ENCODE results near the gene POU6F2.

The POU6F2 gene

DNA sequence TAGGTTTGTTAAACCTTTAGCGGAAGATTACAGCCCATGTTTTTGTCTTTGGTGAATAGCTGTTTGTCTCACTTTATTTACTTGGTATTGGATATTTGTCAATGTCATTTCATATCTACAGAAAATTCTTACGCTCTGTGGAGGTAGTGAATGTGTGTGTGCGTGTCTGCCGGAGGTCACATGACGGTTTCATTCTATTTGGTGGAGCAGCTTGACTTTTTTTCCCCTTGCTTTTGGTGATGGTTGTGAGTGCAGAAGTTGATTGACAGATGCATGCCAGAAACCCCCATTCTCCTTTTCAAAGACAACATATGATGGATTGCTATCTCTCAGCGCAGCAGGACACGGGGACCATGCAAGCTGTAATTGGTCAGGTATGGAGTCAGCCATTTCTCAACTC, at the start of gene POU6F2:
Gene POU6F2 (plus strand): TSS at position 225 of the 400 bp plus-strand sequence. CDS start 45 bp downstream, at position 270.
- in situ Hi-C loops (cut with HindIII; ENCODE audit: low sequenced_read_pairs), result no loop called here

- in situ Hi-C loops (cut with HindIII; ENCODE audit: low sequenced_read_pairs), result loop anchor here (25.0 kb wide), 1 partner anchor 534 kb away; no protein-coding TSS in a partner anchor
Observed at GRCh38 chr7:38928506-38928905, 49.2 kb upstream of the POU6F2 start.

DNA sequence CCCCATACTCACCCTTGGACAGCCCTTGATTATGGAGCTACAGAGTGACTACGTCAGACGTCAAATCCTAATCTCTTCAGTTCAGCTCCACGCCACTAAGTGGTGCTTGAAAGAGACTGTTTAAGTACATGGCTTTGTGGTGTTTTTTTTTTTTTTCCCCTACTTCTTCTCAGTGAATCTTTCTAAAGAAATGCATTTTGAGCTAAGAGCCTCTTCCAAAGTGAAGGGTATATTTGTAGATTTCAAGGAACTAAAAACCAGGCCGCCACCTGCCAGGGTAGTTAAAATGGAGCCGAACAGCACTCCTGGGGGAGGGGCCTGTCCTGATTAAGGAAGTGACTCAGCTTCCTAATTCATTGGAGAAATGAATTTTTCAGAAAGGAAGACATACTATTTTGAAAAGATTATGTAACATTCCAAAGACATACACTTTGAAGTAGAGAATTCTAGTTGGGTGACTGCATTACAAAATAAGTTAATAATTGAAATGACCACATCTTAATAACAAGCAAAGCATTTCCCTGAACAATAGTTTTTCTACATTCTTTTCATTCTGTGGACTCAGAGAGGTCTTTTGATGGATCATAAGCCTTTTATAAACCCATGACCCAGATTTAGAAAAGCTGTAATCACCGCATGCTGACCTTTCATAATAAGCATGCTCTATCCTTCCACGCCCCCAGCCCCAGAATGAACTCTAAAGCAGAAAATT, 48.1 kb upstream of the POU6F2 start:
- in situ Hi-C loops (cut with HindIII; ENCODE audit: low sequenced_read_pairs), result loop anchor here (25.0 kb wide), 1 partner anchor 533 kb away; no protein-coding TSS in a partner anchor

DNA sequence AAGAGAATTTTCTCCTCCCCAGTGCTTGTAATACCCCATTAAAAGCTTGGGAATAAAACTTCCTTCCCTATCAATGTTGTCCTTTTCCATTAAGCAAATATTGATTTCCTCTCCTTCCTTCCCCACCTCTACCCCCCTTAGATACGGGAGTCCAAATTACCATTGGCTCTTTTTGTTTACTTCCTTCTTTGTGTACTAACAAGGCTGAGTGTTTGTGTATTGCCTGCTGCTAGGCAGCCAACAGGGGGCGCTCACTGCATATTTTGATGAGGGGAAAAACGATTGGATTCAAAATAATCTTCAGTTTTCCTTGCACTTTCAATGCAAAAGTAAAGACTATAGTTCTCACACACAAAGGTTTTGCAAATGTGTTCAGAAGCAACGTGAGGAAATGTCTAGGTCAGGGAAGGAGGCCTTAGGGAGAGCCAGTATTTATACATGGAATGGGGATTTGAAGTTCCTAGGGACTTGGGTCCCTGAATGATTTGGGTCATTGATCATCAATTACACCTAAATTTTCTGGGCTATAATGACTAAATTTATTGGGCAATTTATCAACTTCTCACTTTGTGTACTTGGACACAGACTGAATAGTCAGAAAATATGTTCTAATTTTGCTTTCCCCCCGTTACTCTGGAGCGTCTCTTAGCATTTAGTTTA, 45.1 kb upstream of the POU6F2 start:
- in situ Hi-C loops (cut with HindIII; ENCODE audit: low sequenced_read_pairs), result loop anchor here (25.0 kb wide), 1 partner anchor 530 kb away; no protein-coding TSS in a partner anchor

DNA sequence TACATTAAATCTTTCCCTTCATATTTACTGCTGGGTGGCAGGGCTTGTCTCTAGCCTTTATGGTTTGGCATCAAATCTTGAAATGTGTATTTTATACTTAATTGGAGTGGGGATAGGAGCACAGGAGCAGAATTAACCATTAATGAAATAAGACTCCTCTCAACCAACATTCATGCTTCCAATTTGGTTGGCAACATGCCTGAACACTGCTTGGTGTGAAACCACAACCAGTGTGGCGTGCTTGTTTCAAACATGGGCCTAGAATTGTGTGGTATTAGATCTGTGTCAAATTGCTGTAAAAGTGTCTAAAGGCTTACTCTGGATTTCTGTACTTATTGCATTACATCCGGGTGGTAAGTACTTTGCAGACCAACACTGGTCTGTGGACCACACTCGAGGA, 43.7 kb upstream of the POU6F2 start:
- in situ Hi-C loops (cut with HindIII; ENCODE audit: low sequenced_read_pairs), result loop anchor here (25.0 kb wide), 1 partner anchor 528 kb away; no protein-coding TSS in a partner anchor

GRCh38 chr7:38934536-38934935, 43.2 kb upstream of the POU6F2 start:
- in situ Hi-C loops (cut with HindIII; ENCODE audit: low sequenced_read_pairs), result loop anchor here (25.0 kb wide), 1 partner anchor 528 kb away; no protein-coding TSS in a partner anchor

- in situ Hi-C loops (cut with HindIII; ENCODE audit: low sequenced_read_pairs), result loop anchor here (25.0 kb wide), 1 partner anchor 526 kb away; no protein-coding TSS in a partner anchor
Observed at GRCh38 chr7:38936641-38937040, 41.1 kb upstream of the POU6F2 start.

- in situ Hi-C loops (cut with HindIII; ENCODE audit: low sequenced_read_pairs), result loop anchor here (25.0 kb wide), 1 partner anchor 524 kb away; no protein-coding TSS in a partner anchor
Observed at GRCh38 chr7:38938001-38938485, 39.7 kb upstream of the POU6F2 start.

DNA sequence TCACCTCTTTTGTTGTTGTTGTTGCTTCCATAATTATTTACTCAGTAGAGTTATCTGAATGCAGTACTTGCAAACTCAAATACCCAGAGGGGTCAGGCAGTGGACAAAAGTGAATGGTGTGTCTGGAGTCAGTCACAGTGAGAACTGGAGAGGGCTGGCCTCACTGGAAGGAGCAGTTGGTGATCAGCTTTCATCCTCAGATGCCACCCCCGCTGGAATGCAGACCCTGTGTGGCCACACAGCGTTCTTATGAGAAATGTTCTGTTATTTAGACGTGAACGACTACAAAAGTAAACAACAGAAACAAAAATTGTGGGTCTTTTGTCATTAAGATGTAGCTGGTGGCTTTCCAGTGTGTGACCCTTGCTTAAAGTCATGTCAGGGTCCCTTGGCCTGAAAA, 39.1 kb upstream of the POU6F2 start:
- in situ Hi-C loops (cut with HindIII; ENCODE audit: low sequenced_read_pairs), result loop anchor here (25.0 kb wide), 1 partner anchor 524 kb away; no protein-coding TSS in a partner anchor

GRCh38 chr7:38940774-38941173, 36.9 kb upstream of the POU6F2 start:
- in situ Hi-C loops (cut with HindIII; ENCODE audit: low sequenced_read_pairs), result loop anchor here (25.0 kb wide), 1 partner anchor 522 kb away; no protein-coding TSS in a partner anchor

- in situ Hi-C loops (cut with HindIII; ENCODE audit: low sequenced_read_pairs), result loop anchor here (25.0 kb wide), 1 partner anchor 520 kb away; no protein-coding TSS in a partner anchor
Observed at GRCh38 chr7:38942431-38943051, 35.2 kb upstream of the POU6F2 start.

- in situ Hi-C loops (cut with HindIII; ENCODE audit: low sequenced_read_pairs), result loop anchor here (25.0 kb wide), 1 partner anchor 515 kb away; no protein-coding TSS in a partner anchor
Observed at GRCh38 chr7:38947541-38947940, 30.2 kb upstream of the POU6F2 start.

DNA sequence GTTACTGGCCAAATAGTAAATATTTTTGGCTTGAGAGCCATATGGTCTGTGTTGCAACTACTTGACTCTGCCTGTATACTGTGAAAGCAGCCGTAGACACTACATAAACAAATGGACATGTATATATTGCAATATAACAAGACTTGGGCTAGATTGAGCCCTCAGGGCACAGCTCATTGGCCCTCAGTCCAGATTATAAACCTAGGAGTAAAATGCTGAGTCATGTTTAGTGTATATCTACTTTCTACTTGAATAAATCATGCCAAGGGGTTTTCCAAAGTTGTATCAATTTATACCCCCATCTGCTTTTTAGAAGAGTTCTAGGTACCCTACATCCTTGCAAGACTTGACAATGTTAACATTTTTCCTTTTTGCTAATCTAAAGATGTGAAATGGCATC, 27.4 kb upstream of the POU6F2 start:
- in situ Hi-C loops (cut with HindIII; ENCODE audit: low sequenced_read_pairs), result no loop called here

DNA sequence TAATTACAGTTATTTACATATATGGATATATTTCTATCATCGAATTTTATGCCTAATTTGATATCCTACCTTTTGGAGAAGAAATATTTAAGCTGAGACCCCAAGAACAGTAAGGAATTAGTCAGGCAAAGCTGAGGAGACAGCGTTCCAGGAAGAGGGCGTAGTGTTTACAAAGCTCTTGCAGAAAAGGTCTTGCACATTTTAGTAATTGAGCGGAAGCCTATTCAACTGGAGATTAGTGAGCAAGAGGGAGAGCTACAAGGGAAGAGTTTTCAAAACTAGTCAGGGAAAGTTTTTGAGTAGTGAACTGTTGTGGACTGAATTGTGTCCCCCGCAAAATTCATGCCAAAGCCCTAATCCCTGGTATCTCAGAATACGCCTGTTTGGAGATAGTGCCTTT, 26.5 kb upstream of the POU6F2 start:
- in situ Hi-C loops (cut with HindIII; ENCODE audit: low sequenced_read_pairs), result no loop called here

DNA sequence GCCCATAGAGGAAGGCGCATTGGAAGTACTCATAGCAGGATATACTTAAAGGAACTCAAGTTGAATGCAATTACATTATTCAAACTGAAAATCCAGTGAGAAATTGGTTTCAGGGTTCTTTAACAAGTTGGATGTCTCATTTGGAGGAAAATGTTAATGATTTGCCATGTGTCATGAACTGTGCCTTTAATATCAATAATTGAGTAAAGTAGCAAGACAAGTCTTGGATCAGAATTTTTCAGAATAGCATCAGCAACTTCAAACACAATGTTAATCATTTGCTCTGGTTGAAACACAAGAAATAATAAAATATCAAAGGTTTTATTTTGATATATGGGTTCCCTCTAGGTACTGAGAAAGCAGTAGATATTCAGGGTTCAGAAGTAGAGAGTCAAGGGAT, 24.5 kb upstream of the POU6F2 start:
- in situ Hi-C loops (cut with HindIII; ENCODE audit: low sequenced_read_pairs), result no loop called here

GRCh38 chr7:38953971-38954370, 23.7 kb upstream of the POU6F2 start:
- in situ Hi-C loops (cut with HindIII; ENCODE audit: low sequenced_read_pairs), result no loop called here

DNA sequence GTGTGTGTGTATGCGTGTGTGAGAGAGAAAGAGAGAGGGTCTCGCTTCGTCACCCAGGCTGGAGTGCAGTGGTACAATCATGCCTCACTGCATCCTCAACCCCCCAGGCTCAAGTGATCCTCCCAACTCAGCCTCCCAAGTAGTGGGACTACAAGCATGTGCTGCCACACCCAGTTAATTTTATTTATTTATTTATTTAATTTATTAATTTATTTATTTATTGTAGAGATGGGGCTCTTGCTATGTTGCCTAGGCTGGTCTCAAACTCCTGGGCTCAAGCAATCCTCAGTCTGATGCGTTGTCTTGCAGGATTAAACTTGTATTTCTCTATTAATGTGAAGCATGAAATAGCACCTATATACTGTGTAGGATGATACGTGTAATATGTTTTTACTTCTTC, 21.8 kb upstream of the POU6F2 start:
- in situ Hi-C loops (cut with HindIII; ENCODE audit: low sequenced_read_pairs), result no loop called here

DNA sequence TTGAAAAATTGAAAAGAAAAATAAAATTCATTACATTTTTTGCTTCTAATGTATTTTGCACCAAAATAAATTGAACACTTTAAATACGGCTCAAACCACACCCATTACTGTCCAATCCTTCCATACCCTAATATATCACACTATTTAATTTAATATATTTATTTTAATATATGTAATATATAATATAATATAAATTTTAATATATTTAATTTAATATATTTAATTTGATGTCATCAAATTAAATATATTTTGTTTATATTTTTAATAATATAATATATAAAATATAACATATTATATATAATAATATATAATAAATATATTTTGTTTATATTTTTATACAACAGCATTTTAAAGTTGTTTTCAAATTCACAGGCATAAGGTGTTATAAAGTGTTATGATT, 15.7 kb upstream of the POU6F2 start:
- in situ Hi-C loops (cut with HindIII; ENCODE audit: low sequenced_read_pairs), result no loop called here

- in situ Hi-C loops (cut with HindIII; ENCODE audit: low sequenced_read_pairs), result no loop called here
Observed at GRCh38 chr7:38964921-38965320, 12.8 kb upstream of the POU6F2 start.

DNA sequence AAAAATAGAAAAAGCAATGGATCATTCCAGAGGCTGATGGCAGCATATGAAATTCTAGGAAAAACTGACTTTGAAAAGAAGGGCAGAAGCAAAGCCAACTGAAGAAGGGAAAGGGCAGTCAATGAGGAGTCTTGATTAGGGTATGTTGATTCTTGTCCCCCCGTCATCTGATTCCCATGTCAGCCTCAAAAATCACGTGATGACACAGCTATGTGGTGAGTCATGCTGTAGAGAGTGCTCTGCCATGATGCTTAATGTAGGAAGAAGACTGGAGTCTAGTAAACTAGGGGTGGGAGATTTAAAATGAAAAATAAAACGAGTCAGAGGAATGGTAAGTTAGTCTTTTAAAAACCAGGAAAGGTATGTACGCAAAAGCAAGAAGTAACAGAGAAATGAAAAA, 3.9 kb upstream of the POU6F2 start:
- in situ Hi-C loops (cut with HindIII; ENCODE audit: low sequenced_read_pairs), result no loop called here

DNA sequence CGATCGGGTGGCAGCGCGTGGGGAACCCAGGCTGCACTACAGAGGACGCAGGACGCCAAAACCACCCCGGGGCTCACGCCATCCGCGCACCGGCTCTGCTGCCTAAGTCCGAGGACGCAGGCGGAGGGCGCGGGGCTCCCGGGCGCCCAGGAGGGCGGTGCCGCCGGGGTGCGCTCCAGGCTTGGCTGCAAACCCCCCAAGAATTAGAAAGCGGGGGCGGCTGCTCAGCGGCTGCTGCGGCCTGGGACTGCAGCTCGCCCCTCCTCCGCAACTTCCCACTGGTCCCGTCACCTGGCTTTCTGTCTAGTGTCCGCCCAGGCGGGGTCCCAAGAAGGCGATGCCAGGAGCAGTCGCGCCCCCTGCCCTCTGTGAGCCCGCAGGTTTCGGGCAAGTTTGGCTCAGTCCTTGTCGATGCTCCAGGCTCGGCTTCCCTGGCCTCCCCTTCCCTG, 1.7 kb upstream of the POU6F2 start:
- in situ Hi-C loops (cut with HindIII; ENCODE audit: low sequenced_read_pairs), result no loop called here
